GM18508 (cell line): ENCODE results near the gene CAPN11.
"Not testable (repeated sequence)": the region's sequence is repeated elsewhere in the genome, so short reads cannot be mapped to it uniquely, and the experiment has no call there.

ENCODE experiments used
- ATAC-seq: cut with Tn5 transposase; IDR thresholded peaks from one replicate; pipeline ENCODE4 v1.9.1; 2021; ENCODE audit warnings: moderate number of reproducible peaks; ENCODE audit not compliant: insufficient read depth, unreplicated experiment

The CAPN11 gene

GRCh38 chr6:44179072-44179536, 20.5 kb downstream of the CAPN11 start:
- no peak for ATAC-seq

- ATAC-seq, result no peak
These were observed 21.0 kb downstream of the CAPN11 start for GRCh38 chr6:44179648-44180047.

GRCh38 chr6:44180406-44180805, 21.8 kb downstream of the CAPN11 start:
- no peak for ATAC-seq

GRCh38 chr6:44180886-44181285, 22.3 kb downstream of the CAPN11 start:
- ATAC-seq, result no peak

GRCh38 chr6:44181784-44182183, 23.2 kb downstream of the CAPN11 start:
- ATAC-seq, result not testable (repeated sequence)

- no peak for ATAC-seq
These were observed 24.3 kb downstream of the CAPN11 start for GRCh38 chr6:44182911-44183390.

- ATAC-seq, result no peak
These were observed 25.2 kb downstream of the CAPN11 start for GRCh38 chr6:44183783-44184182.

- ATAC-seq, result not testable (repeated sequence)
These were observed 26.7 kb downstream of the CAPN11 start for GRCh38 chr6:44185356-44185755.

GRCh38 chr6:44185953-44186634, 27.5 kb downstream of the CAPN11 start:
- ATAC-seq, result no peak

GRCh38 chr6:44186635-44187025, 28.0 kb downstream of the CAPN11 start:
- ATAC-seq, result no peak

- ATAC-seq, result no peak
These were observed 30.2 kb downstream of the CAPN11 start for GRCh38 chr6:44188819-44189218.

GRCh38 chr6:44189257-44189656, 30.6 kb downstream of the CAPN11 start:
- ATAC-seq, result no peak

- ATAC-seq, result no peak
These were observed 32.1 kb downstream of the CAPN11 start for GRCh38 chr6:44190715-44191114.

- ATAC-seq, result no peak
These were observed 33.9 kb downstream of the CAPN11 start for GRCh38 chr6:44192428-44193041.

GRCh38 chr6:44193307-44193910, 34.8 kb downstream of the CAPN11 start:
- no peak for ATAC-seq

GRCh38 chr6:44194326-44194725, 35.7 kb downstream of the CAPN11 start:
- no peak for ATAC-seq

GRCh38 chr6:44196351-44196750, 37.7 kb downstream of the CAPN11 start:
- ATAC-seq, result not testable (repeated sequence)

GRCh38 chr6:44198684-44199083, 40.1 kb downstream of the CAPN11 start:
- no peak for ATAC-seq

- no peak for ATAC-seq
These were observed 41.3 kb downstream of the CAPN11 start for GRCh38 chr6:44199883-44200282.

GRCh38 chr6:44201200-44201599, 42.6 kb downstream of the CAPN11 start:
- ATAC-seq, result no peak

- no peak for ATAC-seq
These were observed 43.2 kb downstream of the CAPN11 start for GRCh38 chr6:44201638-44202303.
